NT2/D1 (cell line): ENCODE measurements around the gene CLEC2L.

Source experiments
- DNase-seq: peaks from one replicate; pipeline ENCODE4 v3.0.0-alpha.2; 2011; ENCODE audit warnings: low read depth, low spot score
- H3K27me3 ChIP-seq: 2 replicates; pipeline ENCODE4 v1.6.0; 2011; ENCODE audit warnings: mild to moderate bottlenecking; ENCODE audit not compliant: insufficient read length, insufficient read depth
- H3K36me3 ChIP-seq: 2 replicates; pipeline ENCODE4 v1.6.1; 2011; ENCODE audit warnings: mild to moderate bottlenecking, low read length, mixed read lengths; ENCODE audit not compliant: insufficient read depth, insufficient read length
- H3K4me1 ChIP-seq: 2 replicates; pipeline ENCODE4 v1.5.1; 2011; ENCODE audit not compliant: insufficient read depth, insufficient read length
- H3K4me3 ChIP-seq: 2 replicates; pipeline ENCODE4 v1.5.1; 2011; ENCODE audit warnings: low read depth; ENCODE audit not compliant: insufficient read length
- H3K9ac ChIP-seq: 2 replicates; pipeline ENCODE4 v1.6.0; 2011; ENCODE audit warnings: low read depth; ENCODE audit not compliant: insufficient read length
- H3K9me3 ChIP-seq: 2 replicates; pipeline ENCODE4 v1.5.1; 2011; ENCODE audit warnings: mild to moderate bottlenecking, low read length; ENCODE audit not compliant: insufficient read depth
- SUZ12 ChIP-seq: IDR thresholded peaks from 2 replicates; pipeline ENCODE4 v1.6.1; 2011; ENCODE audit not compliant: insufficient read length, insufficient read depth; ENCODE audit errors: extremely low read depth
- YY1 ChIP-seq: IDR thresholded peaks from 2 replicates; pipeline ENCODE4 v1.6.1; 2011; ENCODE audit not compliant: insufficient read length, insufficient read depth
- ZNF274 ChIP-seq: IDR thresholded peaks from 2 replicates; pipeline ENCODE4 v1.6.1; 2011; ENCODE audit warnings: mild to moderate bottlenecking, low read depth, low read length

The CLEC2L gene

GRCh38 chr7:139560678-139561077, 37.2 kb downstream of the CLEC2L start:
- Histone ChIP-seq H3K4me1 (no peaks in the 10 kb centered on the region), H3K27me3 (no peaks in the 10 kb centered on the region), H3K36me3 (no peaks in the 10 kb centered on the region), H3K9ac (no peak overlapping the region), H3K9me3 (no peaks in the 10 kb centered on the region), H3K4me3 (no peak overlapping the region)
- TF ChIP-seq SUZ12 (no peak), ZNF274 (no peak), YY1 (no peak)
- DNase-seq = no peak

- H3K36me3 ChIP-seq = no peaks in the 10 kb centered on the region
- no peak overlapping the region for H3K9ac ChIP-seq
- no peaks in the 10 kb centered on the region for H3K9me3 ChIP-seq
- H3K27me3 ChIP-seq = no peaks in the 10 kb centered on the region
- H3K4me1 ChIP-seq = no peaks in the 10 kb centered on the region
- TF ChIP-seq YY1 (no peak), SUZ12 (no peak), ZNF274 (no peak)
- no peak for DNase-seq
- no peak overlapping the region for H3K4me3 ChIP-seq
Observed at GRCh38 chr7:139562491-139562890, 39.0 kb downstream of the CLEC2L start.

DNA sequence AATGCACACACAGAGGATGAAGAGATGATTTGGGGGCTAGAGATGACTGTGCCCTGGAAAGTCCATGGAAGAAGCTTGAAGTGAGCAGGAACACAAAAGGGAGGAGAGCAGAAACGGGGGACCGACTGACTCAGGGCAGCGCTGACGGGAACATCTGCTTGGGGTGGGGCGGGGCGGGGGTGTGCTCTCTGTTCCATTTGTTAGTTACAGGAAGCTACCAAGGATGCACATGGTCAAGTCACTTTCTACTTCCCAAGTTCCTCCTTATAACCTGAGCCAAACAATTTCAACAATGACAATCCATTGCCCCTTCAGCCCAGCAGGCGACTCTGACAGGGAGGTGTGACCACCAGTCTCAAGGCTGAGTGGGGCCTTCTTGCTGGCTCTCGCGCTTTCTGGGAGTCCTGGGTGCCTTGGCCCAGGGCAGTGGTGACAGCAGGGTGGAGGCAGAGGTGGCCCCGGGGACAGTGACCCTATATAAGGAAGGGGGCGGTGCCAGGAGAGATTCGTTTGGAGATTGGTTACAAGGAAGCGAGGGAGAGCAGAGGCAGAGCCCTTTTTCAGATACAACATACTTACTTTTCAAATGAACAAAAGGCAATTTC, 39.6 kb downstream of the CLEC2L start:
- H3K4me1 ChIP-seq = no peaks in the 10 kb centered on the region
- DNase-seq = no peak
- H3K9ac ChIP-seq = no peak overlapping the region
- H3K36me3 ChIP-seq = no peaks in the 10 kb centered on the region
- H3K4me3 ChIP-seq = no peak overlapping the region
- no peaks in the 10 kb centered on the region for H3K9me3 ChIP-seq
- TF ChIP-seq YY1 = no peak
- TF ChIP-seq SUZ12 = no peak
- no peak for TF ChIP-seq ZNF274
- no peaks in the 10 kb centered on the region for H3K27me3 ChIP-seq

DNA sequence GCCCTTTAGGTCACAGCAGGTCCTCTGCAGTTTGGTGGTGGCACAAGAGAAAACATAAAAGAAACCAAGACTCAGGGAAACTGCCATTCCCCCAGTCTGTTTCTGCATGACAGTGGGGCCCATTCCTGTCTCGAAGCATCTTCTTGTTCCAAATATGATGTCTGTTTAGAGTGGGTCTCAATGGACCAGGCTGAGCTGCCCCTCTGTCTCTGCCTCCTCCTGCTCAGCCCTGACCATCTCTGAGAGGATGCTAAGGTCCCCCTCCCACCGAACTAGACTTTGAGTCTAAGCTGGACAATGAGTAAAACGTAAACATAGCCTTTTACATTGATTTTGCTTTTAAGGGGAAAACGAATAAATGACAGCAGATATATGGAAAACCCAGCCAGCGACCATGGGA, 40.4 kb downstream of the CLEC2L start:
- H3K9me3 ChIP-seq = no peaks in the 10 kb centered on the region
- no peaks in the 10 kb centered on the region for H3K4me1 ChIP-seq
- no peaks in the 10 kb centered on the region for H3K27me3 ChIP-seq
- H3K36me3 ChIP-seq = no peaks in the 10 kb centered on the region
- no peak overlapping the region for H3K9ac ChIP-seq
- no peak for DNase-seq
- TF ChIP-seq YY1 (no peak), ZNF274 (no peak), SUZ12 (no peak)
- H3K4me3 ChIP-seq = no peak overlapping the region

- TF ChIP-seq SUZ12 = no peak
- no peak for TF ChIP-seq ZNF274
- no peak for TF ChIP-seq YY1
- no peak overlapping the region for H3K4me3 ChIP-seq
Observed at GRCh38 chr7:139566075-139566474, 42.6 kb downstream of the CLEC2L start.

GRCh38 chr7:139566736-139567646, 43.5 kb downstream of the CLEC2L start:
- H3K27me3 ChIP-seq = no peaks in the 10 kb centered on the region
- TF ChIP-seq SUZ12 (no peak), ZNF274 (no peak), YY1 (no peak)
- DNase-seq = no peak
- H3K9ac ChIP-seq = no peak overlapping the region
- H3K9me3 ChIP-seq = no peaks in the 10 kb centered on the region
- H3K4me3 ChIP-seq = no peak overlapping the region
- peaks cover 2% of the 10 kb centered on the region for H3K4me1 ChIP-seq
- no peaks in the 10 kb centered on the region for H3K36me3 ChIP-seq

More at GRCh38 chr7:139566075-139566474, 42.6 kb downstream of the CLEC2L start:
- Histone ChIP-seq H3K27me3 (no peaks in the 10 kb centered on the region), H3K36me3 (no peaks in the 10 kb centered on the region), H3K9me3 (no peaks in the 10 kb centered on the region), H3K9ac (no peak overlapping the region), H3K4me1 (peaks cover 2% of the 10 kb centered on the region)
- DNase-seq = no peak

GRCh38 chr7:139567647-139568345, 44.3 kb downstream of the CLEC2L start:
- H3K27me3 ChIP-seq = no peaks in the 10 kb centered on the region
- no peak overlapping the region for H3K4me3 ChIP-seq
- TF ChIP-seq SUZ12 (no peak), ZNF274 (no peak), YY1 (no peak)
- no peak overlapping the region for H3K9ac ChIP-seq
- no peak for DNase-seq
- H3K9me3 ChIP-seq = no peaks in the 10 kb centered on the region
- H3K36me3 ChIP-seq = no peaks in the 10 kb centered on the region
- H3K4me1 ChIP-seq = peaks cover 2% of the 10 kb centered on the region
